ENCODE data around the gene FBXO42.

GRCh38 chr1:16294219-16295212 is 57.8 kb downstream of the FBXO42 start:
- TF ChIP-seq CTCF (IDR thresholded peaks at IDR 0.05) (no peak), POLR2A (IDR thresholded peaks at IDR 0.05) (no peak)
